H4 (cell line): ENCODE measurements around the gene NOM1. TPM values are rescaled to one million over a fixed set of nuclear protein-coding genes. Genes with fewer than 3 reads are reported as not detected.
"Not testable (repeated sequence)": the region's sequence is repeated elsewhere in the genome, so short reads cannot be mapped to it uniquely, and the experiment has no call there.

Experiments
- DNase-seq: peaks from one replicate; pipeline ENCODE4 v3.0.0-alpha.2; 2015; ENCODE audit warnings: low spot score
- total RNA-seq: library from RNA; depleted of rRNA; stranded (reverse); fragments of >200 nt; shearing (Covaris generic); gene quantifications from 2 replicates; pipeline ENCODE4 v1.2.3, GENCODE V29; 2014

NOM1 gene
- total RNA-seq, 1 experiment from 2014 or later, result 7.1 TPM

GRCh38 chr7:156940421-156941122, 8.9 kb upstream of the NOM1 start:
- no peak for DNase-seq

- DNase-seq, result no peak
Measured at GRCh38 chr7:156941393-156942182, 7.9 kb upstream of the NOM1 start.

GRCh38 chr7:156942708-156943090, 6.8 kb upstream of the NOM1 start:
- DNase-seq, result no peak

GRCh38 chr7:156943091-156944041, 6.1 kb upstream of the NOM1 start:
- no peak for DNase-seq

- DNase-seq, result no peak
Measured at GRCh38 chr7:156944876-156945275, 4.6 kb upstream of the NOM1 start.

- no peak for DNase-seq
Measured at GRCh38 chr7:156947120-156947843, 2.2 kb upstream of the NOM1 start.

GRCh38 chr7:156948361-156948760, 1.2 kb upstream of the NOM1 start:
- DNase-seq, result no peak

- DNase-seq, result no peak
Measured at GRCh38 chr7:156950381-156950858, 908 bp downstream of the NOM1 start.

- DNase-seq, result not testable (repeated sequence)
Measured at GRCh38 chr7:156953215-156953614, 3.7 kb downstream of the NOM1 start.

GRCh38 chr7:156954941-156955340, 5.4 kb downstream of the NOM1 start:
- no peak for DNase-seq

- no peak for DNase-seq
Measured at GRCh38 chr7:156956727-156957126, 7.2 kb downstream of the NOM1 start.

- no peak for DNase-seq
Measured at GRCh38 chr7:156962145-156962544, 12.6 kb downstream of the NOM1 start.

- DNase-seq, result no peak
Measured at GRCh38 chr7:156962897-156963296, 13.4 kb downstream of the NOM1 start.

- DNase-seq, result no peak
Measured at GRCh38 chr7:156963472-156963871, 14.0 kb downstream of the NOM1 start.

- DNase-seq, result no peak
Measured at GRCh38 chr7:156964971-156965370, 15.5 kb downstream of the NOM1 start.

- DNase-seq, result no peak
Measured at GRCh38 chr7:156966387-156966786, 16.9 kb downstream of the NOM1 start.

GRCh38 chr7:156968183-156968582, 18.7 kb downstream of the NOM1 start:
- no peak for DNase-seq

- DNase-seq, result no peak
Measured at GRCh38 chr7:156969972-156970420, 20.5 kb downstream of the NOM1 start.

- no peak for DNase-seq
Measured at GRCh38 chr7:156975620-156976019, 26.1 kb downstream of the NOM1 start.

GRCh38 chr7:156979007-156979606, 29.6 kb downstream of the NOM1 start:
- DNase-seq, result no peak

GRCh38 chr7:156979711-156980110, 30.2 kb downstream of the NOM1 start:
- DNase-seq, result no peak
